PC-9 (cell line): ENCODE data around the gene POLQ. TPM values are rescaled to one million over a fixed set of nuclear protein-coding genes. Genes with fewer than 3 reads are reported as not detected.

Experiments
- BruUV-seq: library from RNA; stranded (reverse); fragments of 400-500 nt; replicated peaks from 2 replicates; lab custom pipeline; 2021; lab: Mats Ljungman, UMichigan
- CTCF ChIA-PET: fragments of 300-600 bp; sonication (Branson Sonifier 250); formaldehyde crosslinking; loops from one replicate; lab custom pipeline; 2022; ENCODE audit warnings: antibody characterized with exemption; lab: Charles Lee
- POLR2A ChIA-PET: fragments of 300-600 bp; sonication (Branson Sonifier 250); formaldehyde crosslinking; loops from one replicate; lab custom pipeline; 2022; ENCODE audit warnings: antibody characterized with exemption; ENCODE audit not compliant: unreplicated experiment; lab: Charles Lee
- DNase-seq, 2 experiments: peaks; one replicate each; pipeline versions ENCODE4 v3.0.0 to v3.0.0-alpha.2; 2015 to 2022; ENCODE audit warnings: mixed read lengths in 1 of 2
- H2AFZ ChIP-seq: fragments of 200-600 bp; sonication (generic); 2 replicates; pipeline ENCODE4 v1.8.1; 2017; ENCODE audit warnings: antibody characterized with exemption
- H3F3A ChIP-seq: fragments of 200-600 bp; sonication (generic); 2 replicates; pipeline ENCODE4 v1.8.1; 2017; ENCODE audit warnings: antibody characterized with exemption, mild to moderate bottlenecking, low read depth; ENCODE audit not compliant: insufficient read depth
- H3K27ac ChIP-seq: fragments of 200-600 bp; sonication (generic); 2 replicates; pipeline ENCODE4 v1.6.1; 2016; ENCODE audit warnings: mixed run types
- H3K27me3 ChIP-seq: fragments of 200-600 bp; sonication (generic); 2 replicates; pipeline ENCODE4 v1.6.1; 2016; ENCODE audit warnings: low read depth, mixed run types; ENCODE audit not compliant: insufficient read depth
- H3K36me3 ChIP-seq: fragments of 200-600 bp; sonication (generic); 2 replicates; pipeline ENCODE4 v1.6.1; 2016; ENCODE audit warnings: low read depth, mixed run types
- H3K4me1 ChIP-seq: fragments of 200-600 bp; sonication (generic); replicated peaks from 2 replicates; pipeline ENCODE4 v1.6.1; 2016; ENCODE audit warnings: mixed run types; ENCODE audit not compliant: insufficient read depth
- H3K4me2 ChIP-seq: fragments of 200-600 bp; sonication (generic); 2 replicates; pipeline ENCODE4 v1.6.1; 2017; ENCODE audit warnings: mixed run types
- H3K4me3 ChIP-seq: fragments of 200-600 bp; sonication (generic); 2 replicates; pipeline ENCODE4 v1.6.1; 2016; ENCODE audit warnings: mixed run types
- H3K79me2 ChIP-seq: fragments of 200-600 bp; sonication (generic); 2 replicates; pipeline ENCODE4 v1.6.1; 2017; ENCODE audit warnings: low read depth, mixed run types
- H3K9me2 ChIP-seq: fragments of 200-600 bp; sonication (generic); 2 replicates; pipeline ENCODE4 v1.8.1; 2017; ENCODE audit warnings: mild to moderate bottlenecking; ENCODE audit not compliant: insufficient read depth
- H3K9me3 ChIP-seq: fragments of 200-600 bp; sonication (generic); 2 replicates; pipeline ENCODE4 v1.8.1; 2016; ENCODE audit warnings: low read depth; ENCODE audit not compliant: insufficient read depth
- H4K20me1 ChIP-seq: fragments of 200-600 bp; sonication (generic); 2 replicates; pipeline ENCODE4 v1.8.1; 2017; ENCODE audit not compliant: insufficient read depth
- CTCF ChIP-seq: fragments of 200-600 bp; sonication (generic); conservative IDR thresholded peaks from 2 replicates; pipeline ENCODE4 v1.6.1; 2017; ENCODE audit warnings: mixed run types, antibody characterized with exemption, mild to moderate bottlenecking, moderate library complexity
- EZH2 ChIP-seq: fragments of 200-600 bp; sonication (generic); IDR thresholded peaks from 2 replicates; pipeline ENCODE4 v1.8.0; 2017; ENCODE audit warnings: antibody characterized with exemption, low read depth
- intact Hi-C: fragments of 100-400 bp; cut with micrococcal nuclease; formaldehyde crosslinking; loops from one replicate; pipeline ENCODE4 v1.10.0; 2022; ENCODE audit not compliant: unreplicated experiment
- total RNA-seq: library from RNA; stranded (reverse); gene quantifications from 2 replicates; pipeline ENCODE4 v1.2.3, GENCODE V29; 2021

Gene POLQ
- total RNA-seq, 1 experiment from 2014 or later = 14.3 TPM

DNA sequence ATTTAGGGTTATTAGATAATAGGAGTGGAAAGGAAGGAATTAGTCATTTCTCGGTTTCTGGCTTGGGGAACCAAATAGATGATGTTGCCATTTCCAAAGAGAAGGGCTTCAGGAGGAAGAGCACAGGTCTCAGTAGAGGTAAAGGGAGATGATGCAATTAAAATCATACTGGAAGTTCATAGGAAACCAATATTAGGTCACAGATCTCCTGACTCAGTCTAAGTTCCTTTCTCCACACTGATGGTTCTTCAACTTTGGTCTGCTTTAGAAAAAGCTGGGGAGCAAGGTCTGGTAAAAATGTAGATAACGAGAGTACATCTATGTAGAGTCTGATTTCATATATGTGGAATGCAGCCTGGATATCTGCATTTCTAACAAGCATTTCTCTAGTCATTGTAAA lies 130.9 kb downstream of the POLQ start:
- H3K9me2 ChIP-seq = no peaks in the 10 kb centered on the region
- no peak overlapping the region for H3K27ac ChIP-seq
- ChIA-PET POLR2A (no interaction called here), CTCF (no interaction called here)
- no peaks in the 10 kb centered on the region for H3K27me3 ChIP-seq
- BruUV-seq = no TSS peak
- no peaks in the 10 kb centered on the region for H4K20me1 ChIP-seq
- H3K4me1 ChIP-seq = no peaks in the 10 kb centered on the region
- no peak overlapping the region for H3K4me2 ChIP-seq
- H3K4me3 ChIP-seq = no peak overlapping the region
- DNase-seq = no peak
- H3K9me3 ChIP-seq = no peaks in the 10 kb centered on the region
- no peak overlapping the region for H2AFZ ChIP-seq
- H3K36me3 ChIP-seq = no peaks in the 10 kb centered on the region
- no peaks in the 10 kb centered on the region for H3F3A ChIP-seq
- intact Hi-C loops = no loop called here
- TF ChIP-seq EZH2 (no peak), CTCF (no peak)
- no peaks in the 10 kb centered on the region for H3K79me2 ChIP-seq

DNA sequence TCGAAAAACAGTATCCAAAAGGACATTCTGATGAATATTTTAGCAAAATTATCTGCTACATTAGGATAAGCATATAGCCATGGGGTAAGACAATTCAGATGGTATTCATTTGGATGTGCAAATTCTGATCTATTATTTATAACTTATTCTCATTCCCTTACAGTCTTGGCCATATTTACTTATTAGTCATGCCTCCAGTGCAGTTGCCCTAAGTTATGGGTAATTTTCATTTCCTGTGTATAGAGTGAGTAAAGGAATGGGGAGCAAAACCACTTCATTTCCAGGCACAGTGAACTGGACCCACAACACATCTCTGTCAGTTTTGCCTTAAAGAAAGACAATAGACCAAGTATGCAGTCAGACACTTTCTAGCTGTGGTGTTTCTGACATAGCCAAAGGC lies 134.3 kb downstream of the POLQ start:
- no TSS peak for BruUV-seq
- no peaks in the 10 kb centered on the region for H3K9me3 ChIP-seq
- no peaks in the 10 kb centered on the region for H3K27me3 ChIP-seq
- H3K4me2 ChIP-seq = no peak overlapping the region
- no peak overlapping the region for H3K4me3 ChIP-seq
- no peaks in the 10 kb centered on the region for H3F3A ChIP-seq
- DNase-seq = no peak
- no peaks in the 10 kb centered on the region for H4K20me1 ChIP-seq
- intact Hi-C loops = no loop called here
- H3K9me2 ChIP-seq = no peaks in the 10 kb centered on the region
- H3K4me1 ChIP-seq = no peaks in the 10 kb centered on the region
- no peak overlapping the region for H3K27ac ChIP-seq
- CTCF ChIA-PET = no interaction called here
- no peaks in the 10 kb centered on the region for H3K79me2 ChIP-seq
- POLR2A ChIA-PET = no interaction called here
- TF ChIP-seq EZH2 (no peak), CTCF (no peak)
- H3K36me3 ChIP-seq = no peaks in the 10 kb centered on the region
- H2AFZ ChIP-seq = no peak overlapping the region

DNA sequence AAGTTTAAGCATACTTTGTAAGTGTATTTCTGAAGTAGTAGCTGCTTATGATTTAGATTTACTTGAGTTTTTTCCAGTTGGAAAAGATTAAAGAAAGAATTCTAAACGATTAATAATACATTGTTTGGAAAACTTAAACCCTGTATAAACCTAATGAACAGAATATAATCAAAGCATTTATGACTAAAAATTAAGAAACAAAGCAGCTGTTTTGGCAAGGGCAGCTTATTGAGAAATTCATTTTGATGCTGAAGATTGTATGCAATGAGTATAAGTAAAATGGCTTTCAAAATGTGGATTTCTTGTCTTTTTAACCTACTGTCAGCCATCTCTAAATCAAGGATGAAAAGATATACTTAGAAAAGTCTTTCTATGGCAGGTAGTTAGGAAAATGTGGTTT lies 140.2 kb downstream of the POLQ start:
- intact Hi-C loops = no loop called here
- no TSS peak for BruUV-seq
- Histone ChIP-seq H3K9me3 (no peaks in the 10 kb centered on the region; the same call in 1 of the 2 replicates), H3K27ac (no peak overlapping the region), H3K79me2 (no peaks in the 10 kb centered on the region), H3K36me3 (no peaks in the 10 kb centered on the region), H3K9me2 (no peaks in the 10 kb centered on the region), H2AFZ (no peak overlapping the region), H3K27me3 (no peaks in the 10 kb centered on the region), H3K4me3 (no peak overlapping the region), H3K4me1 (no peaks in the 10 kb centered on the region), H3K4me2 (no peak overlapping the region), H3F3A (no peaks in the 10 kb centered on the region), H4K20me1 (no peaks in the 10 kb centered on the region)
- CTCF ChIA-PET = no interaction called here
- POLR2A ChIA-PET = no interaction called here
- DNase-seq = no peak
- TF ChIP-seq CTCF (no peak), EZH2 (no peak)
